ENCODE data around the gene TMEM170A. TPM values are rescaled to one million over a fixed set of nuclear protein-coding genes. Genes with fewer than 3 reads are reported as not detected.
"Not testable (repeated sequence)": the region's sequence is repeated elsewhere in the genome, so short reads cannot be mapped to it uniquely, and the experiment has no call there.

The TMEM170A gene
- total and polyA plus RNA-seq, 2 experiments from 2014 or later, result 31.0 to 68.5 TPM

- no peak for DNase-seq (ENCODE audit: low spot score)
- Mint-ChIP-seq H3K36me3 (ENCODE audit: low read depth) (peaks cover 7% of the 10 kb centered on the region; the same call in 2 of the 3 replicates), H3K27ac (no peak overlapping the region), H3K9me3 (no peaks in the 10 kb centered on the region), H3K4me1 (peaks cover 53% of the 10 kb centered on the region), H3K27me3 (ENCODE audit: insufficient read depth, low read depth, poor library complexity) (peaks cover 7% of the 10 kb centered on the region), H3K4me3 (no peak overlapping the region)
- peaks cover 73% of the 10 kb centered on the region for H4K20me1 ChIP-seq (replicated peaks; ENCODE audit: insufficient read depth)
- TF ChIP-seq POLR2AphosphoS5 (IDR thresholded peaks at IDR 0.05; ENCODE audit: low read depth), result no peak
- TF ChIP-seq STAT1 (IDR thresholded peaks at IDR 0.05; ENCODE audit: unreplicated experiment), result no peak
- TF ChIP-seq CREB1 (CRISPR knock-in tag; IDR thresholded peaks at IDR 0.05; ENCODE audit: low read depth), result no peak
- TF ChIP-seq ZNF462 (CRISPR knock-in tag; IDR thresholded peaks at IDR 0.05), result no peak
- H3K79me2 ChIP-seq (replicated peaks; ENCODE audit: insufficient read depth), result peaks cover 100% of the 10 kb centered on the region
- no peaks in the 10 kb centered on the region for H3K27me3 ChIP-seq (ENCODE audit: insufficient read depth)
- ATAC-seq, result no peak; the same call in 2 of the 3 replicates
- H3K27ac ChIP-seq (ENCODE audit: low read depth), result 0 out of 2 replicates have a peak overlapping the region, but pooled peaks have one; percentile 28
- no peak overlapping the region for H2AFZ ChIP-seq
- H3K4me3 ChIP-seq, result no peak overlapping the region
- no peaks in the 10 kb centered on the region for H3F3A ChIP-seq (replicated peaks; ENCODE audit: low read depth)
- H3K4me2 ChIP-seq, result 0 out of 2 replicates have a peak overlapping the region, but pooled peaks have one; percentile 32
- H3K9me2 ChIP-seq (ENCODE audit: insufficient read depth), result no peaks in the 10 kb centered on the region
- peaks cover 26% of the 10 kb centered on the region for H3K4me1 ChIP-seq (ENCODE audit: insufficient read depth)
- no peaks in the 10 kb centered on the region for H3K36me3 ChIP-seq (ENCODE audit: insufficient read depth)
These were observed 7.5 kb downstream of the TMEM170A start for GRCh38 chr16:75456971-75457370.

DNA sequence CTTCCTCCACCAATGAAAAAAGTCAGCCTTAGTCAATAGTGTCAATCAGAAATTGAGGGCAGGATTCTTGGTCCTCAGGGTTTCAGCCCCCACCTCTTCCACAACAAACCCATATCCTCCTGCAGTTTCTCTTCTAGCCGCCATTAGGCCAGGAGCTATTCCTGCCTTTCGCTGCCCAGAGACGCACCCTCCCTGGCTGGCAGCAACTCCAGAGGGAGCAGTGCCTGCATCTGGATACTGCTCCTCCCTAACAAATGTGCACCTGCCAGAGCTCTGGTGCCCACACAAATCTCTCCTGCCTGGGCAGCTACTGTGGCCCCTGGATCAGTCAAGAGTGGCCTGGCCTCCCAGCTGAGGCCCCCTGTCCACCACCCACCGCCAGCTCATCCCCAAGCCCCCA lies 8.0 kb downstream of the TMEM170A start:
- H3K4me3 ChIP-seq, H3K4me3 Mint-ChIP-seq: not testable (repeated sequence)

More for the DNA sequence above, 8.0 kb downstream of the TMEM170A start:
- Histone ChIP-seq H4K20me1 (replicated peaks; ENCODE audit: insufficient read depth) (peaks cover 68% of the 10 kb centered on the region), H3K79me2 (replicated peaks; ENCODE audit: insufficient read depth) (peaks cover 100% of the 10 kb centered on the region), H3K4me1 (ENCODE audit: insufficient read depth) (peaks cover 26% of the 10 kb centered on the region), H3K27ac (ENCODE audit: low read depth) (0 out of 2 replicates have a peak overlapping the region, but pooled peaks have one; percentile 28)
- ATAC-seq, result peak; percentile 61
- not testable (repeated sequence) for DNase-seq (ENCODE audit: low spot score); H3F3A ChIP-seq (replicated peaks; ENCODE audit: low read depth); H3K9me2 ChIP-seq (ENCODE audit: insufficient read depth); H3K4me2 ChIP-seq; H3K27me3 ChIP-seq (ENCODE audit: insufficient read depth); H2AFZ ChIP-seq; H3K36me3 Mint-ChIP-seq (ENCODE audit: low read depth); H3K27me3 Mint-ChIP-seq (ENCODE audit: insufficient read depth, low read depth, poor library complexity); H3K9me3 Mint-ChIP-seq; H3K36me3 ChIP-seq (ENCODE audit: insufficient read depth)
- Mint-ChIP-seq H3K27ac (peak overlapping the region; percentile 22; the same call in 1 of the 2 replicates), H3K4me1 (peaks cover 48% of the 10 kb centered on the region)

Data from GM23338 (cell line).